NCI-H1930 (cell line): Measurements from ENCODE around the gene EPB41L4A.
"Not testable (repeated sequence)": the region's sequence is repeated elsewhere in the genome, so short reads cannot be mapped to it uniquely, and the experiment has no call there.

Source experiments
- DNase-seq, 2 experiments: peaks; one replicate each; lab custom pipeline; 2025; lab: John Stamatoyannopoulos, UW

EPB41L4A gene, protein sequence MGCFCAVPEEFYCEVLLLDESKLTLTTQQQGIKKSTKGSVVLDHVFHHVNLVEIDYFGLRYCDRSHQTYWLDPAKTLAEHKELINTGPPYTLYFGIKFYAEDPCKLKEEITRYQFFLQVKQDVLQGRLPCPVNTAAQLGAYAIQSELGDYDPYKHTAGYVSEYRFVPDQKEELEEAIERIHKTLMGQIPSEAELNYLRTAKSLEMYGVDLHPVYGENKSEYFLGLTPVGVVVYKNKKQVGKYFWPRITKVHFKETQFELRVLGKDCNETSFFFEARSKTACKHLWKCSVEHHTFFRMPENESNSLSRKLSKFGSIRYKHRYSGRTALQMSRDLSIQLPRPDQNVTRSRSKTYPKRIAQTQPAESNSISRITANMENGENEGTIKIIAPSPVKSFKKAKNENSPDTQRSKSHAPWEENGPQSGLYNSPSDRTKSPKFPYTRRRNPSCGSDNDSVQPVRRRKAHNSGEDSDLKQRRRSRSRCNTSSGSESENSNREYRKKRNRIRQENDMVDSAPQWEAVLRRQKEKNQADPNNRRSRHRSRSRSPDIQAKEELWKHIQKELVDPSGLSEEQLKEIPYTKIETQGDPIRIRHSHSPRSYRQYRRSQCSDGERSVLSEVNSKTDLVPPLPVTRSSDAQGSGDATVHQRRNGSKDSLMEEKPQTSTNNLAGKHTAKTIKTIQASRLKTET

DNA sequence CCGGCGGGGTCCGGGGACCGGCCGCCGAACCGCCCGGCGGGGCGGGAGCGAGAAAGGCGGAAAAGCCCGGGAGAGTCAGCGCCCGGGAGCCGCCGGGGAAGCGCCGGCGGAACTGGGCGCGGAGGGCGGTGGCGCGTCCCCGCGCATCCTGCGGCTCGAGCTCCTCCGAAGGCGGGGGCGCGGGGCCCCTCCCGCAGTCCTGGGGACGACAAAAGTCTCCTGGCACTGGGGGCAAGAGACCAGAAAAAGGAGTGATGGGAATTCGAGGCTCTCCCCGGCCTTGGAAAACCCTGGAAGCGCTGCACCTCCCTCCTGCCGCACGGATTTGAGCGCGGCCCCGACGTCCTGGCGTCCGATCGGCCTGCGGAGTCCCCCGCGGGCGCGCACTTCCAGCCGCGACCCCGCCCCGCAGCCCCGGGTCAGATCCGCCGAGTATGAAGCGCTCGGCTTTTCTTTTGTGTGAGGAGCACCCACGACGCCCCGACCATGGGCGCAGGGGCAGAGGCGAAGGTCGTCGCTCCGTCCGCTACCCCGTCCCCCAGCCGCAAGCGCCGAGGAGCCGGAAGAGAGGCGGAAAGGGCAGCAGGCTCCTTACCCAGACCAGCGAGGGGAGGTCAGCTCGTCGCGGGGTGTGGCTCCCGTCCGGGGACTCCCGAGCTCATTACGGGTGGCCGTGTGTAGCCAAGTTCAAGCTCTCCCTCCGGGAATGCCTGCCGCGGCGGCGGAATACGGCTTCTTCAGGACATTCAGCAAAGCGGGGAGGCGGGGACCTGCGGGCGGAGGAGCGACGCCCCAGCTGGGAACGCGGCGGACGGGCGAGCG, at the start of gene EPB41L4A:
TSS of gene EPB41L4A (minus strand) at position 114 of the 822 bp plus-strand sequence. CDS start 238 bp downstream, outside the sequence.
- DNase-seq: peak in 1 of 2 experiments; percentile 1

DNA sequence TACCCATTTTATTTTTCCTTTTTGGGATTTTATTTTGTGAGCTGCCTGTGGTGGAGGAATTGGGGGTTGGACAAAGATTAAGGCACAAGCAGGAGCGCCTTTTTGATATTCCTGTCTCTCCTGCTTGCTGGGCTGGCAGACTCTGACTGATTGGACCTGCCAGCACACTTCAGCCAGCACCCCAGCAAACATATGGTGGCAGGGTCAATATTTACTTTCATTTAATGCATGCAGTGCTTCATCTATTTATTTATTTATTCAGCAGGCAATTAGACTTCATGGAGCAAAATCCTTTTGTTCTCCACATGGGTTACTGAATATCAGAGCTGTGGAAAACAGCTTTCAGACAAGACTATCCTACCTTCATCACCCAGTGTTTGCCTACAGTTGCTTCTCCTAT, 48.4 kb upstream of the EPB41L4A start:
- DNase-seq: peak; percentile 2 to 6

DNA sequence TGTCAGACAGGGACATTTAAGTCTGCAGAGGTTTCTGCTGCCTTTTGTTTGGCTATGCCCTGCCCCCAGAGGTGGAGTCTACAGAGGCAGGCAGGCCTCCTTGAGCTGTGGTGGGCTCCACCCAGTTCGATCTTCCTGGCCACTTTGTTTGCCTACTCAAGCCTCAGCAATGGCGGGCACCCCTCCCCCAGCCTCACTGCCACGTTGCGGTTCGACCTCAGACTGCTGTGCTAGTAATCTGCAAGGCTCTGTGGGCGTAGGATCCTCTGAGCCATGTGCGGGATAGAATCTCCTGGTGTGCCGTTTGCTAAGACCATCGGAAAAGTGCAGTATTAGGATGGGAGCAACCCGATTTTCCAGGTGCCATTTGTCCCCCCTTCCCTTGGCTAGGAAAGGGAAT, 47.2 kb upstream of the EPB41L4A start:
- not testable (repeated sequence) for DNase-seq

DNA sequence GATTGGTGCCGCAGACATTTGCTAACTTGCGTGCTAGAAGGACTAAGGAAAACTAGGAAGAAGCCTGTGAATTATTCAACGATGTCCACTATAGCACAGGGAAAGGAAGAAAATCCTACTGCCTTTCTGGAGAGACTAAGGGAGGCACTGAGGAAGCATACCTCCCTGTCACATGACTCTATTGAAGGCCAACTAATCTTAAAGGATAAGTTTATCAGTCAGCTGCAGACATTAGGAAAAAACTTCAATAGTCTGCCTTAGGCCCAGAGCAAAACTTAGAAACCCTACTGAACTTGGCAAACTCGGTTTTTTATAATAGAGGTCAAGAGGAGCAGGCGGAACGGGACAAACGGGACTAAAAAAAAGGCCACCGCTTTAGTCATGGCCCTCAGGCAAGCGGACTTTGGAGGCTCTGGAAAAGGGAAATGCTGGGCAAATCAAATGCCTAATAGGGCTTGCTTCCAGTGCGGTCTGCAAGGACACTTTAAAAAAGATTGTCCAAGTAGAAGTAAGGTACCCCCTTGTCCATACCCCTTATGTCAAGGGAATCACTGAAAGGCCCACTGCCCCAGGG, 28.2 kb upstream of the EPB41L4A start:
- DNase-seq: not testable (repeated sequence)

DNA sequence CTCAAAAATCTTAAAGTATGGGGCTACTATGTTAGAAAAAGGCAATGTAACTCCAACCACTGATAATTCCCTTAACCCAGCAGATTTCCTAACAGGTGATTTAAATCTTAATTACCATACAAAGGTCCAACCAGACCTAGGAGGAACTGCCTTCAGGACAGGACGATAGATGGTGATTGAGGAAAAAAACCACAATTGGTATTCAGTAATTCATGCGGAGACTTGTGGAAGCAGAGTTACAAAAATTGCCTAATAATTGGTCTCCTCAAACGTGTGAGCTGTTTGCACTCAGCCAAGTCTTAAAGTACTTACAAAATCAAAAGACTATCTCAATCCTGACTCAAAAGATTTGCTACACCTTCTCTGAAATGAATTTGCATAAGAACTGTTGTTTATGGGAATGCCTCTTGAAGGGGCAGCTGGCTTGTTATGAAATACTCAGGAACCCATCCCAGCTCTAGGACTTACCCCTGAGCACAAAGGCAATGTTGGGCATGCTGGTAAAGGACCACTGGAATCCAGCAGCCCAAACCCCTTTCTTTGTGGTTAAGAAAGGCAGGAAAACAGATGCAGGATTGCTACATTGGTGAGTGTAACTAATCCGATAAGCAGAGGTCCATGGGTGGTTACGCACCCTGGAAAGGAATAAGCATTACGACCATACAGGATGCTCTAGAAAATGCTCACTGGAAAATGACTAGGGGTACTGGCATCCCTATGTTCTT, 26.7 kb upstream of the EPB41L4A start:
- no peak for DNase-seq

DNA sequence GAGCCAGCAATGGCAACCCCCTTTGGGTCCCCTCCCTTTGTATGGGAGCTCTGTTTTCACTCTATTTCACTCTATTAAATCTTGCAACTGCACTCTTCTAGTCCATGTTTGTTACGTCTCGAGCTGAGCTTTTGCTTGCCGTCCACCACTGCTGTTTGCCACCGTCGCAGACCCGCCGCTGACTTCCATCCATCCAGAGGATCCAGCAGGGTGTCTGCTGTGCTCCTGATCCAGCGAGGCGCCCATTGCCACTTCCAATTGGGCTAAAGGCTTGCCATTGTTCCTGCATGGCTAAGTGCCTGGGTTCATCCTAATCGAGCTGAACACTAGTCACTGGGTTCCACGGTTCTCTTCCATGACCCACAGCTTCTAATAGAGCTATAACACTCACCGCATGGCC, 24.9 kb upstream of the EPB41L4A start:
- DNase-seq: not testable (repeated sequence)

DNA sequence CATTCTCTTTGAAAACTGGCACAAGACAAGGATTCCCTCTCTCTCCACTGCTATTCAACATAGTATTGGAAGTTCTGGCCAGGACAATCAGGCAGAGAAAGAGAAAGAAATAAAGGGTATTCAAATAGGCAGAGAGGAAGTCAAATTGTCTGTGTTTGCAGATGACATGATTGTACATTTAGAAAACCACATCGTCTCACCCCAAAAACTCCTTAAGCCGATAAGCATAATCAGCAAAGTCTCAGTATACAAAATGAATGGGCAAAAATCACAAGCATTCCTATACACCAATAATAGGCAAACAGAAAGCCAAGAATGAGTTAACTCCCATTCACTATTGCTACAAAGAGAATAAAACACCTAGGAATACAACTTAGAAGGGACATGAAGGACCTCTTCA, 21.0 kb upstream of the EPB41L4A start:
- DNase-seq: no peak

DNA sequence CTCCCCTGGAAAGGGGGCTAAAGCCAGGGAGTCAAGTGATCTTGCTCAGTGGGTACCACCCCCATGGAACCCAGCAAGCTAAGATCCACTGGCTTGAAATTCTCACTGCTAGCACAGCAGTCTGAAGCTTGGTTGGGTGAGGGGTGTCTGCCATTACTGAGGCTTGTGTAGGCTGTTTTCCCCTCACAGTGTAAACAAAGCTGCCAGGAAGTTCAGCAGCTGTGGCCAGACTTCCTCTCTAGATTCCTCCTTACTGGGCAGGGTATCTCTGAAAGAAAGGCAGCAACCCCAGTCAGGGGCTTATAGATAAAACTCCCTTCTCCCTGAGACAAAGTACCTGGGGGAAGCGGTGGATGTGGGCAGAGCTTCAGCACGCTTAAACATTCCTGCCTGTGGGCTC, 17.1 kb upstream of the EPB41L4A start:
- no peak for DNase-seq

DNA sequence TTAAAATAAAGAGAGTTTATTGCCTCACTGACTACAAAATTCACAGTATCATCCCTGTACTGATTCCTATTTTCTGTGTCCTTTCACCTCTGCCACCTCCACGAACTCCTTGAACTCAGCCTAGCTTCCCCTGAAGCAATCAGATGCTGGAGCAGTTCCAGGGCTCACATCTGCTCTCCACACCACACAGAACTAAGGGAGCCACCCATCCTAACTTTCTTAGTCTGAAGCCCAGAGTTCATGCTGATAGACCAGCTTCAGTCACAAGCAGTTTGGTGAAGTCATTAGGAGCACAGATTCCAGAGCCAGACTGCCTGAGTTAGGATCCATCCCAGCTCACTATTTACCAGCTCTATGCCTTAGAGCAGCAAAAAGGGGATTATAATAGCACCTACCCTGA, 15.6 kb upstream of the EPB41L4A start:
- no peak for DNase-seq

DNA sequence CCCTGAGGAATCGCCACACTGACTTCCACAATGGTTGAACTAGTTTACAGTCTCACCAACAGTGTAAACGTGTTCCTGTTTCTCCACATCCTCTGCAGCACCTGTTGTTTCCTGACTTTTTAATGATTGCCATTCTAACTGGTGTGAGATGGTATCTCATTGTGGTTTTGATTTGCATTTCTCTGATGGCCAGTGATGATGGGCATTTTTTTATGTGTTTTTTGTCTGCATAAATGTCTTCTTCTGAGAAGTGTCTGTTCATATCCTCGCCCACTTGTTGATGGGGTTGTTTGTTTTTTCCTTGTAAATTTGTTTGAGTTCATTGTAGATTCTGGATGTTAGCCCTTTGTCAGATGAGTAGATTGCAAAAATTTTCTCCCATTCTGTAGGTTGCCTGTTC, 7.1 kb upstream of the EPB41L4A start:
- not testable (repeated sequence) for DNase-seq

DNA sequence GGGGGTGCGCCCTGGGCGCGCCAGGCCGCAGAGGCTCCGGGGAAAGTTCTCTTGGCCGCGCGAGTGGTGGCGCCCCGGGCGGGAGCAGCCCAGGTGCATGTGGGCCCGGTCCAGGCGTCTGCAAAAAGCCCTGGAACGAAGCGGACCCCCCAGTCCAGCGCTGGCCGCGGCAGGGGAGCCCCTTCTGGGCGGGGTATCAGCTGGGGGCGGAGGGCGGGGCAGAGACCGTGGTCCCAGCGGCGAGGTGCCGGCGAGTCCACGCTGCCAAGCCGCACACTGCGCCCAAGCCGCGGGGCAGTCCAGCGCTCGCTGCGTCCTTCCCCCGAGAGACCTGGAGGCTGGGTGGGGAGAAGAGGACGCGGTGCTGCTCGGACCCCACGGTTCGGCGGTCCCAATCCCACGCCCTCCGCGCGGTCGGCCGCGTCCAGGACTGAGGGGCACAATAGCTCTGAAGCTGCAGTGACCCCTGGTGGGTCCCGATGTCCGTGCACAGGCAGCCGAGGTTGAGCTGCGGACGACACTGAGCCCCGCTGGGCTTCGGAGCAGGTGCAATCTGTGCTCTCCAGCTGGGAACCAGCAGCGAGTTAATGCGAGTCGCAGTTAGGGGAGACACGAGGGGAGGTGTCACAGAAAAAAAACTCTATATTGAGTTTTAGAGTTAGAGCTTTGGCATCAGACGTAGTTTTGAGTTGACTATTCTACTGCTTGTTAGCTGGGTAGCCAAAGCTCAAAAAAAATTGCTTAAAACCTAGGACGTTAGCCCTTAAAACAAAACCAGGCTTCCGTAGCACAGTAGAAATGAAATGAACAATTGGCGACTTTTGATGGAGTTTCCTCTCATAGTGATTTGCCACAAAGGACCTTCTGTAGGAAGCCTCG, 1.1 kb upstream of the EPB41L4A start:
- DNase-seq: peak; percentile 63 to 67

DNA sequence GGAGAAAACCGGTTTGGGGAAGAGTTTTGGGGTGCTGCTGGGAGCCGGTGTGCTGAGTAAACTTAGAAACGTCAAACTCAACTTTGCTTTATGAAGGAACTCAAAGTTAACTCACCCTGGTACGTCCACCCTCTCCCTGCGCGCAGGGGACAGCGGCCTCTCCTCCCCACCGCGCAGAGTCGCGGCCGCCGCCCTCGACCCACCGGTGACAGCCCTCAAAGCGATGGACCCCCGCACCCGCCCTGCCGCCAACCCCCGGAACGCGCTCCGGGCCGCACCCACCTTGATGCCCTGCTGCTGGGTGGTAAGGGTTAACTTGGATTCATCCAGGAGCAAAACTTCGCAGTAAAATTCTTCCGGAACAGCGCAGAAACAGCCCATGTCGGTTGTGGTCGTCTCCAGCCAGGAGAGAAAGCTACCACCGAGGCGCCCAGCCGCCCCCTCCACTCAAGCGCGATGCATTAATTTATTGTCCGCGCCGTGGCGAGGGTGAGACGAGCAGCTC, 366 bp downstream of the EPB41L4A start:
- no peak for DNase-seq

DNA sequence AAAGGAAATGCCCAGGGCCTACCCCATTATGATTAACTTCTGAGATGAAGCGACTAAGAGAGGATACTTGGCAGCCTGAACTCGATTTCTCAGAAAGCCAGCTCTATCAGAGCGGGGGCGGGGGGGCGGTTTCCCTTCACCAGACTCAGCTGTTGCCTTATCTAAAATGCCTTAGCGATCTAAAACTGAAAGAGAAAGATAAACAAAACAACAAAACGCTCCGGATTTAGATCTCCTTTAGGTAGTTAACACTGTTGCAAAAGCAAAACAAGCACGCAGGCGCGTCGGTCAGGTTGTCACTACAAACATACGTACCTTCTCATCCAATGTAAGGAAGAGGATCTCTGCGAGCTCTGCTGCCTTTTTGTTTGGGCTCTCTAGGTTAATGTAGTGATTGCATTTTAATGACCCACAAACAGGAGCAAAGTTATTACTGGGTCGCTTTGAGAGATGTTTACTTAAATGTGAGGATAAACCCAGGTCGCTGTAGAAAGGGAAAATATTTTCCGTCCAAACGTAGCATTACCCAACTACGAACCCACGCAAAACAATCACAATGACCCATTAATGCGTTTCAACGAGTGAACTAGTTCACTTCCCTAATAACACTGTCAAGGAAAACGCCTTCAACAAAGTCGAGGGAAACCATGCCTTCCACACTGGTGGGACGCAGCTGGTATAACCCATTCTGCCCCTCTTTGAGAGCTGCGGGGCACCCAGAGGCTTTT, 982 bp downstream of the EPB41L4A start:
- no peak for DNase-seq

DNA sequence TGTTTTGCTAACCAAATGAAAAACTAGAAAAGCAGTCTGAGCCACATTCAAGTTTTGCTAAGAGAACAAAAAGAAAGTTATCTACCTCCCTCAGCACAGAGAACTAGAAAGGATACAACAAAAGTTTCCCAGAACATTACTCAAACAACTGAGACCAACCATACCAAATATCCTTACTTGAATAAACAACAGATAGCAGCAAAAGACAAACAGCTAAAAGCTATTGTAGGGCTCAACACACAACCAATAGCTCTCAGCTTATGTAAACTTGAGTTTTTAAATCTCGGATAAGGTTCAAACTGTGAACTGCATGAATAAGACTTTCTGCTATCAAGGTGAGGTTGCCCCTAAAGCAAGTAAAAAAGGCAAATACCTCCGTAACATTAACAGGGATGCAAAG, 3.5 kb downstream of the EPB41L4A start:
- DNase-seq: no peak

DNA sequence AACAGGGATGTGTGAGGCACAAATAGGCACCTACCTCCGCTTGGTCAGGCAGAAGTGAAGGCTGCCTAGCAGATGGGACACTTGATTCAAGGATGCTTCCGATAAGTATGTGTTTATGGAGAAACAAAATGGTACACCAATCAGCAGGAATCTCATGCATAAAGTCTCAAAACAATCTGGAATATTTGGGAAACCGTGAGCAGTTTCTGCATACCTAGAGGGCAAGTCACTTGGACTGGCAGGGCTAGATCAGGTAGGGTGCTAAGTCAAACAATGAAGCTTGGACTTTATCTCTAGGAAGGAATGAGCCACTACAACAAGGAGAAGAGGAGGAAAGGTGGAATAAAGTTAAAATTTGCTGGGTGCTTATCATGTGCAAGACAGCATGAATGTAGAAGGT, 5.5 kb downstream of the EPB41L4A start:
- no peak for DNase-seq

DNA sequence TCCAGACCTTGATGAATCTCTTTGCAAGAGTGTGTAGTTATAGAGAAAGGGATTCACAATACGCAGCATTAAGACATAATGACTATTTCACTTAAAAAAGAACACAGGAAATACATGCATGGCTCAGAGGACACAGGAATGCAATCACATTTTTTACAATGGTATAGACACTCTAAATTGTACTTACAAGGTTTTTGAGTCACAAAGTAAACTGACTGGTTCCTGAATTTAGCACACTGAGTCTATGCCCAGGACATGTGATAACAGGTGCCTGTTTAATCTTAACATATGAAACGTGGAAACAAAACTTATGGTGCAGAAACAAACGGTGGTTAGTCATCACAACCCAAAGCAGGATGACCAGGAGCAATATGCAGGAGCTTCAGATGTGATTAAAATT, 6.7 kb downstream of the EPB41L4A start:
- DNase-seq: no peak

DNA sequence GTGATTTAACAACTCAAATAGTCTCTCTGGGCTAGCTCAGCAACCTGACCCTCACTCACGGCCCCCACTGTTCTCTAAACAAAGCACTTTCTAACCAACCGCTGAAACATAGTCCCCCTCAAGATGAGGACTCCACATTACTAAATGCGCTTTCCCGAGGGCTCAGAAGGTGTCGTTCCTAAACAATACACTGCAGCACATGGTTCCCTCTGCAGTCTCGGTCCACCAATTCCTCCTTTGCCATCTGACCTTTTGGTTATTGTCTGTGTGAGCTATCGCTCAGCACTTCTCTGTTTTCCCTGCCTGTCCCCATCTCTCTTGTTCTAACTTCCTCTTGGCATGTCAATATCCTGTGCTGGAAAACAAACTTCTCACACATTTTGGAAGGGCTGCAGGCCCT, 7.2 kb downstream of the EPB41L4A start:
- DNase-seq: no peak

DNA sequence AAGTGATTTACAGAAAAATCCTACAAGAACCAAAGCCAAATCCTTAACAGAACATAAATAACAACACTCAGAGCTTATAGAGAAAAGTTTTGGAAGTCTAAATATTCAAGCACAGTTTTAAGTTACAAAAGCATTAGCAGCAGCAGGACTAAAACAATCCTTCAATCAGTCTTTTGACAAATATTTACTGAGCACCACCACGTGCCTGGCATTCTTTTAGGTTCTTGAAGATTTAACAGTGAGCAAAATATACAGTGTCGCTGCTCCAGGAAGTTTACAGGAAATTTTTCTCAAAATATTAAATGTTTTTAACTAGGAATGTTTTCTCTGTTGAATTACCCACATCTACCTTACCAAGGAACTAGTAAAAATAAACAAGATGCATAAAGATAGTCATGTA, 11.4 kb downstream of the EPB41L4A start:
- DNase-seq: no peak

DNA sequence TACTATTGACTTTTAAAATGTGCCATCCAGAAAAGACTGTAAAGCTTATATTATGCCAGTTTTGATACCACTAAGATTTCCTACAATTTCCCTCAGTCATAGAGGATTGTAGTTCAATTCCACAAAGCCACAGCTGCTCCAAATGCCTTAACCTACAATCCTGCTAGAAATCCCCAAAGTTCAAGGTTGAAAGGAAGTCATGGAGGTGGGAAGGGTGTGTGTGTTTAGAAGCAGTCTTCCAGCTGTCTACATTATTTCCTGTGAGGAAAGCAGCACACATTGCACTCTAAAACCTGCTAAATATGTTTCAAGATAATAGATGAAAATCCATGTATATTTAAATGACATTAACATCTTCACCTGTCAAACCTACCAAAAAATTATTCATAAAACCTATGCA, 11.8 kb downstream of the EPB41L4A start:
- DNase-seq: no peak

DNA sequence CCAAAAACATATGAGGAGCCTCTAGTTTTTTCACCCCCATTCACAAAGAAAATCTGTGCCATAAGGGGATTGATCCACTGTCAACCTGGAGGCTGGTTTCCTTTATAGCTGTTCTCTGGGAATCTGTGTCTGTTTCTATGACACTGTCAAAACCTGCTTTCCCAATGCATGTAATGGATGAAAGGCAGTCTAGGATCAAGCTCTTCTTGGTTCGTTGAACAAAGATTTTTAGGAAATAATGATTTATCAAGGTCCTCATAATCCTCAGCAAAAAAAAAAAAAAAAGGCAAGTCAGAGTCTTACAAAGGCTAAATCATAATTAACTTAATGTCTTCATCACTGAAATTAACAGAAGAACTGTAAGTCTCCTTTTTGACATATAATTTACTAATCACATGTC, 16.0 kb downstream of the EPB41L4A start:
- DNase-seq: no peak
